ENCODE results near the gene EIF3A. TPM values are rescaled to one million over a fixed set of nuclear protein-coding genes. Genes with fewer than 3 reads are reported as not detected.
"Not testable (repeated sequence)": the region's sequence is repeated elsewhere in the genome, so short reads cannot be mapped to it uniquely, and the experiment has no call there.

EIF3A gene
- total RNA-seq, 1 donor from 2014 or later: 132 TPM

GRCh38 chr10:119031496-119032059, 49.0 kb downstream of the EIF3A start:
- TF ChIP-seq CTCF (conservative IDR thresholded peaks at IDR 0.05): no peak
- peak overlapping the region; percentile 28 for H3K27ac Mint-ChIP-seq
- peak overlapping the region; percentile 82 for H3K4me3 Mint-ChIP-seq
- H3K4me1 Mint-ChIP-seq (ENCODE audit: unreplicated experiment): peaks cover 6% of the 10 kb centered on the region
- H3K27me3 Mint-ChIP-seq: peaks cover 4% of the 10 kb centered on the region
- H3K9me3 Mint-ChIP-seq: no peaks in the 10 kb centered on the region
- peaks cover 25% of the 10 kb centered on the region for H3K36me3 Mint-ChIP-seq
- no peak for DNase-seq (ENCODE audit: extremely low spot score, unreplicated experiment)

- Mint-ChIP-seq H3K9me3 (no peaks in the 10 kb centered on the region), H3K4me1 (ENCODE audit: unreplicated experiment) (peaks cover 6% of the 10 kb centered on the region), H3K27ac (peak overlapping the region; percentile 50), H3K27me3 (peaks cover 4% of the 10 kb centered on the region), H3K4me3 (peak overlapping the region; percentile 82), H3K36me3 (peaks cover 19% of the 10 kb centered on the region)
- DNase-seq (ENCODE audit: extremely low spot score, unreplicated experiment): peak; percentile 77
- TF ChIP-seq CTCF (conservative IDR thresholded peaks at IDR 0.05): peak; percentile 39
These were observed 50.0 kb downstream of the EIF3A start for GRCh38 chr10:119030421-119031250.

GRCh38 chr10:119029613-119030420, 50.8 kb downstream of the EIF3A start, which contains the start of gene NANOS1:
TSS of gene NANOS1 (plus strand) at chr10:119029714. CDS start at chr10:119029802, 88 bp downstream.
- no peak for TF ChIP-seq CTCF (conservative IDR thresholded peaks at IDR 0.05)
- Mint-ChIP-seq H3K9me3 (no peaks in the 10 kb centered on the region), H3K36me3 (peaks cover 19% of the 10 kb centered on the region), H3K4me3 (peak within 1 kb of the TSS; percentile 85), H3K27ac (peak within 1 kb of the TSS; percentile 29), H3K27me3 (peaks cover 4% of the 10 kb centered on the region), H3K4me1 (ENCODE audit: unreplicated experiment) (peaks cover 6% of the 10 kb centered on the region)
- DNase-seq (ENCODE audit: extremely low spot score, unreplicated experiment): peak; percentile 75

- DNase-seq (ENCODE audit: extremely low spot score, unreplicated experiment): peak; percentile 94
- Mint-ChIP-seq H3K36me3 (peaks cover 12% of the 10 kb centered on the region), H3K9me3 (no peaks in the 10 kb centered on the region), H3K27me3 (peaks cover 4% of the 10 kb centered on the region), H3K27ac (peak overlapping the region; percentile 29), H3K4me3 (peak overlapping the region; percentile 85), H3K4me1 (ENCODE audit: unreplicated experiment) (peaks cover 6% of the 10 kb centered on the region)
- TF ChIP-seq CTCF (conservative IDR thresholded peaks at IDR 0.05): no peak
These were observed 51.6 kb downstream of the EIF3A start for GRCh38 chr10:119028900-119029612.

GRCh38 chr10:119028445-119028899, 52.1 kb downstream of the EIF3A start:
- not testable (repeated sequence) for H3K27me3 Mint-ChIP-seq; H3K4me1 Mint-ChIP-seq (ENCODE audit: unreplicated experiment); H3K36me3 Mint-ChIP-seq; H3K9me3 Mint-ChIP-seq; DNase-seq (ENCODE audit: extremely low spot score, unreplicated experiment)
- Mint-ChIP-seq H3K4me3 (peak overlapping the region; percentile 85), H3K27ac (peak overlapping the region; percentile 29)

Measured in type B pancreatic cell (in vitro differentiated cells).